ENCODE measurements around the gene DIO2. TPM values are rescaled to one million over a fixed set of nuclear protein-coding genes. Genes with fewer than 3 reads are reported as not detected.

The DIO2 gene
- 0.56 and 0.78 TPM in 2 replicates for polyA plus RNA-seq

GRCh38 chr14:80211153-80212022 is at the start of gene DIO2:
Gene DIO2 (minus strand): TSS chr14:80211504. CDS start chr14:80211472, 32 bp downstream.

All from Purkinje cell (primary cell).